IMR-90 (cell line): ENCODE data around the gene RASSF4.

Source experiments
- BHLHE40 ChIP-seq: fragments of 150-350 bp; IDR thresholded peaks from 2 replicates; pipeline ENCODE4 v1.6.1; 2016; ENCODE audit warnings: mild to moderate bottlenecking, low read depth, low read length
- CTCF ChIP-seq: conservative IDR thresholded peaks from 2 replicates; pipeline ENCODE4 v1.5.1; 2012; ENCODE audit warnings: mild to moderate bottlenecking, low read depth, low read length, improper control_type of control experiment
- MXI1 ChIP-seq: IDR thresholded peaks from 2 replicates; pipeline ENCODE4 v1.6.1; 2012; ENCODE audit warnings: low read depth, mild to moderate bottlenecking, low read length, moderate library complexity, borderline replicate concordance
- NFE2L2 ChIP-seq: fragments of 150-350 bp; IDR thresholded peaks from 2 replicates; pipeline ENCODE4 v1.6.1; 2016; ENCODE audit warnings: low read depth, mild to moderate bottlenecking, low read length
- POLR2A ChIP-seq: IDR thresholded peaks from 2 replicates; pipeline ENCODE4 v1.6.1; 2012; ENCODE audit warnings: mild to moderate bottlenecking, low read depth, low read length
- RAD21 ChIP-seq: IDR thresholded peaks from 2 replicates; pipeline ENCODE4 v1.6.1; 2012; ENCODE audit warnings: low read length, improper control_type of control experiment
- RCOR1 ChIP-seq: IDR thresholded peaks from 2 replicates; pipeline ENCODE4 v1.6.1; 2012; ENCODE audit warnings: mild to moderate bottlenecking, low read length, improper control_type of control experiment; ENCODE audit not compliant: insufficient replicate concordance
- TF ChIP-seq, protein P1 (sequence below): fragments of 150-350 bp; IDR thresholded peaks from 2 replicates; pipeline ENCODE4 v1.6.1; 2017; ENCODE audit warnings: mild to moderate bottlenecking, antibody characterized with exemption, low read length, low read depth

GRCh38 chr10:45000138-45000751 is 40.6 kb downstream of the RASSF4 start:
- no peak for TF ChIP-seq CTCF
- TF ChIP-seq BHLHE40, result no peak
- no peak for TF ChIP-seq MXI1
- no peak for TF ChIP-seq POLR2A
- TF ChIP-seq, protein P1, sequence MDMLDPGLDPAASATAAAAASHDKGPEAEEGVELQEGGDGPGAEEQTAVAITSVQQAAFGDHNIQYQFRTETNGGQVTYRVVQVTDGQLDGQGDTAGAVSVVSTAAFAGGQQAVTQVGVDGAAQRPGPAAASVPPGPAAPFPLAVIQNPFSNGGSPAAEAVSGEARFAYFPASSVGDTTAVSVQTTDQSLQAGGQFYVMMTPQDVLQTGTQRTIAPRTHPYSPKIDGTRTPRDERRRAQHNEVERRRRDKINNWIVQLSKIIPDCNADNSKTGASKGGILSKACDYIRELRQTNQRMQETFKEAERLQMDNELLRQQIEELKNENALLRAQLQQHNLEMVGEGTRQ, result no peak
- TF ChIP-seq RCOR1, result no peak
- no peak for TF ChIP-seq RAD21
- no peak for TF ChIP-seq NFE2L2
